HepG2 (cell line): Measurements from ENCODE around the gene QRICH2. TPM values are rescaled to one million over a fixed set of nuclear protein-coding genes. Genes with fewer than 3 reads are reported as not detected.

ENCODE experiments used
- CENPT ChIP-seq: sonication (generic); formaldehyde crosslinking; IDR thresholded peaks from 2 replicates; pipeline ENCODE4 v1.8.0; 2022; ENCODE audit warnings: low read depth, mild to moderate bottlenecking, moderate library complexity, missing genetic modification reagents
- CSRNP1 ChIP-seq: sonication (generic); formaldehyde crosslinking; IDR thresholded peaks from 2 replicates; pipeline ENCODE4 v1.8.1; 2023; ENCODE audit warnings: mild to moderate bottlenecking, missing genetic modification reagents
- FOXA1 ChIP-seq, 2 experiments: fragments of 450-650 bp in 1 of 2; sonication (generic) in 1 of 2; formaldehyde crosslinking in 1 of 2; IDR thresholded peaks; 2 replicates each; pipeline versions ENCODE4 v1.4.0 to v1.6.1; 2016 to 2020; ENCODE audit warnings: missing genetic modification reagents in 1 of 2
- FOXM1 ChIP-seq: sonication (generic); formaldehyde crosslinking; IDR thresholded peaks from 2 replicates; pipeline ENCODE4 v1.5.0; 2020; ENCODE audit warnings: missing genetic modification reagents
- FOXO1 ChIP-seq: sonication (generic); formaldehyde crosslinking; IDR thresholded peaks from 2 replicates; pipeline ENCODE4 v1.4.0; 2020; ENCODE audit warnings: missing genetic modification reagents
- FOXP4 ChIP-seq: sonication (generic); formaldehyde crosslinking; IDR thresholded peaks from 2 replicates; pipeline ENCODE4 v1.4.0; 2020; ENCODE audit warnings: missing genetic modification reagents
- IRF2 ChIP-seq: IDR thresholded peaks from 2 replicates; pipeline ENCODE4 v1.6.1; 2018; ENCODE audit warnings: missing genetic modification reagents, missing compliant biosample characterization
- SRSF4 ChIP-seq: fragments of 200-400 bp; formaldehyde crosslinking; IDR thresholded peaks from one replicate; pipeline ENCODE4 v1.6.1; 2018; ENCODE audit warnings: mild to moderate bottlenecking, low read depth, low read length, moderate library complexity; ENCODE audit not compliant: poor library complexity, severe bottlenecking
- SYNCRIP ChIP-seq: fragments of 200-400 bp; formaldehyde crosslinking; IDR thresholded peaks from 2 replicates; pipeline ENCODE4 v1.6.1; 2018; ENCODE audit warnings: mild to moderate bottlenecking, low read depth, low read length; ENCODE audit not compliant: insufficient read depth
- ZBTB4 ChIP-seq: sonication (generic); formaldehyde crosslinking; IDR thresholded peaks from 2 replicates; pipeline ENCODE4 v1.4.0; 2020; ENCODE audit warnings: missing genetic modification reagents, mild to moderate bottlenecking, borderline replicate concordance
- ZFP1 ChIP-seq: IDR thresholded peaks from 2 replicates; pipeline ENCODE4 v1.6.1; 2016
- ZNF124 ChIP-seq: sonication (generic); formaldehyde crosslinking; IDR thresholded peaks from 2 replicates; pipeline ENCODE4 v1.4.0; 2020; ENCODE audit warnings: missing genetic modification reagents
- ZNF263 ChIP-seq: sonication (generic); formaldehyde crosslinking; IDR thresholded peaks from 2 replicates; pipeline ENCODE4 v1.4.0; 2020; ENCODE audit warnings: missing genetic modification reagents
- ZNF264 ChIP-seq: sonication (generic); formaldehyde crosslinking; IDR thresholded peaks from 2 replicates; pipeline ENCODE4 v1.4.0; 2020; ENCODE audit warnings: missing genetic modification reagents
- ZNF383 ChIP-seq: sonication (generic); formaldehyde crosslinking; IDR thresholded peaks from 2 replicates; pipeline ENCODE4 v1.4.0; 2020; ENCODE audit warnings: missing genetic modification reagents, mild to moderate bottlenecking, borderline replicate concordance
- ZNF432 ChIP-seq: sonication (generic); formaldehyde crosslinking; IDR thresholded peaks from 2 replicates; pipeline ENCODE4 v1.5.0; 2020; ENCODE audit warnings: missing genetic modification reagents, mild to moderate bottlenecking, borderline replicate concordance
- ZNF468 ChIP-seq: sonication (generic); formaldehyde crosslinking; IDR thresholded peaks from 2 replicates; pipeline ENCODE4 v1.8.0; 2022; ENCODE audit warnings: mild to moderate bottlenecking, moderate library complexity, missing genetic modification reagents
- ZNF484 ChIP-seq: sonication (generic); formaldehyde crosslinking; IDR thresholded peaks from 2 replicates; pipeline ENCODE4 v1.5.1; 2020; ENCODE audit warnings: mild to moderate bottlenecking, low read depth, missing genetic modification reagents, borderline replicate concordance
- ZNF562 ChIP-seq: sonication (generic); formaldehyde crosslinking; IDR thresholded peaks from 2 replicates; pipeline ENCODE4 v1.8.0; 2022; ENCODE audit warnings: missing genetic modification reagents, borderline replicate concordance
- ZNF691 ChIP-seq: sonication (generic); formaldehyde crosslinking; IDR thresholded peaks from 2 replicates; pipeline ENCODE4 v1.4.0; 2020; ENCODE audit warnings: missing genetic modification reagents, low read depth, mild to moderate bottlenecking, borderline replicate concordance
- ZNF709 ChIP-seq: sonication (generic); formaldehyde crosslinking; IDR thresholded peaks from 2 replicates; pipeline ENCODE4 v1.5.0; 2020; ENCODE audit warnings: mild to moderate bottlenecking, missing genetic modification reagents
- ZNF816 ChIP-seq: sonication (generic); formaldehyde crosslinking; IDR thresholded peaks from 2 replicates; pipeline ENCODE4 v1.8.0; 2022; ENCODE audit warnings: missing genetic modification reagents, mild to moderate bottlenecking, borderline replicate concordance
- polyA plus RNA-seq, 8 experiments: library from polyadenylated mRNA; depleted of rRNA in 3 of 8; stranded (reverse) in 7 of 8; unstranded in 1 of 8; fragments of >200 nt; fragmentation: Illumina TruSeq in 4 of 8; extraction: Trizol in 4 of 8; gene quantifications; 2 replicates each; pipeline versions ENCODE4 v1.2.1 to v1.2.3, GENCODE V29; 2011 to 2016; ENCODE audit warnings: low read depth in 4 of 8, missing spikeins in 1 of 8, mixed read lengths in 1 of 8; ENCODE audit not compliant: insufficient read depth in 1 of 8
- total RNA-seq, 5 experiments: library from RNA; depleted of rRNA; stranded (reverse); fragments of >200 nt; fragmentation: Illumina TruSeq; extraction: Trizol; gene quantifications; 2 replicates each; pipeline ENCODE4 v1.2.3, GENCODE V29; 2016; ENCODE audit warnings: low read depth in 1 of 5

QRICH2 gene
- total and polyA plus RNA-seq, 2 of the 13 experiments (the other 11 are each of a cell fraction or from before 2014, with no cell fraction given) = 3.7 to 5.7 TPM

GRCh38 chr17:76353004-76353598 is 45.0 kb upstream of the QRICH2 start (continued):
- TF ChIP-seq FOXO1 (CRISPR knock-in tag) = no peak
- no peak for TF ChIP-seq CSRNP1 (CRISPR knock-in tag)
- no peak for TF ChIP-seq IRF2 (CRISPR knock-in tag)
- no peak for TF ChIP-seq ZFP1 (CRISPR knock-in tag)
- no peak for TF ChIP-seq SRSF4
- TF ChIP-seq ZNF691 (CRISPR knock-in tag) = 0 out of 2 replicates have a peak, but pooled peaks have one; percentile 15
- TF ChIP-seq ZNF124 (CRISPR knock-in tag) = no peak
- no peak for TF ChIP-seq SYNCRIP
- TF ChIP-seq ZNF709 = 0 out of 2 replicates have a peak, but pooled peaks have one; percentile 11
- 0 out of 2 replicates have a peak, but pooled peaks have one; percentile 41 for TF ChIP-seq ZNF816 (CRISPR knock-in tag)
- TF ChIP-seq ZNF468 (CRISPR knock-in tag) = 0 out of 2 replicates have a peak, but pooled peaks have one; percentile 54
- 0 out of 2 replicates have a peak, but pooled peaks have one; percentile 55 for TF ChIP-seq ZNF383 (CRISPR knock-in tag)
- TF ChIP-seq FOXM1 (CRISPR knock-in tag) = no peak
- TF ChIP-seq ZNF432 = no peak
- no peak for TF ChIP-seq ZBTB4 (CRISPR knock-in tag)
- peak; percentile 30; the same call in 1 of the 2 replicates for TF ChIP-seq ZNF484 (CRISPR knock-in tag)
- no peak for TF ChIP-seq FOXP4 (CRISPR knock-in tag)
- TF ChIP-seq ZNF263 = no peak; the same call in 1 of the 2 replicates
- TF ChIP-seq FOXA1 (IDR thresholded peaks at IDR 0.05) = no peak
- no peak for TF ChIP-seq FOXA1 (CRISPR knock-in tag; IDR thresholded peaks at IDR 0.05)
- no peak for TF ChIP-seq ZNF562 (CRISPR knock-in tag)
- no peak for TF ChIP-seq ZNF264 (CRISPR knock-in tag)
- TF ChIP-seq CENPT (CRISPR knock-in tag) = 0 out of 2 replicates have a peak, but pooled peaks have one; percentile 65
